Activated naive CD4-positive, alpha-beta T cell treated with anti-CD3 and anti-CD28 coated beads, Interleukin-2, amount 50 U/mL, for 72 hours (primary cell): ENCODE results near the gene MLIP. TPM values are rescaled to one million over a fixed set of nuclear protein-coding genes. Genes with fewer than 3 reads are reported as not detected.

Source experiments
- ATAC-seq, 2 donors: fragments of 150-1000 bp; cut with Tn5 transposase; 2 replicates each; pipeline ENCODE4 v1.10.0; 2021; ENCODE audit warnings: mild to moderate bottlenecking in 2 of 2, moderate library complexity in 2 of 2
- DNase-seq, 2 donors: peaks; one replicate each; pipeline ENCODE4 v3.0.0; 2021 to 2022; ENCODE audit warnings: low spot score in 2 of 2
- H3K27ac Mint-ChIP-seq, 2 donors: one replicate each; pipeline ENCODE4 v1.8.0; 2022; ENCODE audit warnings: mild to moderate bottlenecking in 2 of 2, mixed read lengths in 2 of 2
- H3K36me3 Mint-ChIP-seq, 2 donors: one replicate each; pipeline ENCODE4 v1.8.0; 2022; ENCODE audit warnings: mixed read lengths in 2 of 2
- H3K9me3 Mint-ChIP-seq, 2 donors: one replicate each; pipeline ENCODE4 v1.8.0; 2022; ENCODE audit warnings: mixed read lengths in 2 of 2
- total RNA-seq, 2 donors: library from RNA; stranded (reverse); gene quantifications; one replicate each; pipeline ENCODE4 v1.2.3, GENCODE V29; 2022

MLIP gene
- total RNA-seq, 2 donors from 2014 or later = not detected

- ATAC-seq (no peak), DNase-seq (no peak)
- Mint-ChIP-seq H3K27ac (no peak overlapping the region), H3K36me3 (no peaks in the 10 kb centered on the region), H3K9me3 (peaks cover 0 to 3% of the 10 kb centered on the region in 2 donors)
Measured at GRCh38 chr6:54267798-54268197, 156.6 kb downstream of the MLIP start.

GRCh38 chr6:54273214-54273820 lies 162.1 kb downstream of the MLIP start:
- Mint-ChIP-seq H3K36me3 (no peaks in the 10 kb centered on the region), H3K9me3 (peaks cover 13 to 14% of the 10 kb centered on the region in 2 donors), H3K27ac (no peak overlapping the region)
- no peak for ATAC-seq
- no peak for DNase-seq

- ATAC-seq (no peak), DNase-seq (no peak)
- no peak overlapping the region for H3K27ac Mint-ChIP-seq
- H3K9me3 Mint-ChIP-seq = peaks cover 13 to 21% of the 10 kb centered on the region in 2 donors
- no peaks in the 10 kb centered on the region for H3K36me3 Mint-ChIP-seq
Measured at GRCh38 chr6:54274383-54274782, 163.1 kb downstream of the MLIP start.

GRCh38 chr6:54282186-54282585 lies 170.9 kb downstream of the MLIP start:
- H3K27ac Mint-ChIP-seq = no peak overlapping the region
- ATAC-seq (no peak), DNase-seq (no peak)
- peaks cover 14 to 26% of the 10 kb centered on the region in 2 donors for H3K9me3 Mint-ChIP-seq
- no peaks in the 10 kb centered on the region for H3K36me3 Mint-ChIP-seq

- H3K27ac Mint-ChIP-seq = no peak overlapping the region
- H3K36me3 Mint-ChIP-seq = no peaks in the 10 kb centered on the region
- no peak for ATAC-seq
- peaks cover 13 to 21% of the 10 kb centered on the region in 2 donors for H3K9me3 Mint-ChIP-seq
- no peak for DNase-seq
Measured at GRCh38 chr6:54284161-54284860, 173.1 kb downstream of the MLIP start.

GRCh38 chr6:54285595-54285994 lies 174.4 kb downstream of the MLIP start:
- no peak overlapping the region for H3K27ac Mint-ChIP-seq
- no peak for DNase-seq
- no peaks in the 10 kb centered on the region for H3K36me3 Mint-ChIP-seq
- no peak for ATAC-seq
- peaks cover 13 to 21% of the 10 kb centered on the region in 2 donors for H3K9me3 Mint-ChIP-seq

GRCh38 chr6:54286141-54286540 lies 174.9 kb downstream of the MLIP start:
- H3K36me3 Mint-ChIP-seq = no peaks in the 10 kb centered on the region
- ATAC-seq = no peak
- peaks cover 14 to 21% of the 10 kb centered on the region in 2 donors for H3K9me3 Mint-ChIP-seq

GRCh38 chr6:54288474-54288873 lies 177.2 kb downstream of the MLIP start:
- ATAC-seq (no peak), DNase-seq (no peak)
- Mint-ChIP-seq H3K36me3 (no peaks in the 10 kb centered on the region), H3K9me3 (peaks cover 16 to 21% of the 10 kb centered on the region in 2 donors), H3K27ac (no peak overlapping the region)

More at GRCh38 chr6:54286141-54286540, 174.9 kb downstream of the MLIP start:
- H3K27ac Mint-ChIP-seq = no peak overlapping the region
- no peak for DNase-seq

GRCh38 chr6:54289426-54289825 lies 178.2 kb downstream of the MLIP start:
- peaks cover 15 to 21% of the 10 kb centered on the region in 2 donors for H3K9me3 Mint-ChIP-seq
- no peaks in the 10 kb centered on the region for H3K36me3 Mint-ChIP-seq
- ATAC-seq (no peak), DNase-seq (no peak)
- H3K27ac Mint-ChIP-seq = no peak overlapping the region

GRCh38 chr6:54291146-54291545 lies 179.9 kb downstream of the MLIP start:
- peaks cover 20 to 22% of the 10 kb centered on the region in 2 donors for H3K9me3 Mint-ChIP-seq
- no peak overlapping the region for H3K27ac Mint-ChIP-seq
- no peaks in the 10 kb centered on the region for H3K36me3 Mint-ChIP-seq
- peak in 1 of 2 donors; percentile 64 for ATAC-seq
- DNase-seq = no peak

GRCh38 chr6:54291738-54292137 lies 180.5 kb downstream of the MLIP start:
- ATAC-seq (peak in 1 of 2 donors; percentile 91), DNase-seq (no peak)
- Mint-ChIP-seq H3K36me3 (no peaks in the 10 kb centered on the region), H3K9me3 (peaks cover 20 to 24% of the 10 kb centered on the region in 2 donors), H3K27ac (no peak overlapping the region)

GRCh38 chr6:54294965-54295532 lies 183.8 kb downstream of the MLIP start:
- ATAC-seq (no peak), DNase-seq (no peak)
- no peak overlapping the region for H3K27ac Mint-ChIP-seq
- H3K36me3 Mint-ChIP-seq = no peaks in the 10 kb centered on the region
- H3K9me3 Mint-ChIP-seq = peaks cover 16 to 17% of the 10 kb centered on the region in 2 donors

GRCh38 chr6:54299542-54300269 lies 188.5 kb downstream of the MLIP start:
- H3K9me3 Mint-ChIP-seq = peaks cover 7 to 10% of the 10 kb centered on the region in 2 donors

GRCh38 chr6:54301770-54302169 lies 190.5 kb downstream of the MLIP start:
- no peaks in the 10 kb centered on the region for H3K36me3 Mint-ChIP-seq
- no peak for DNase-seq
- H3K9me3 Mint-ChIP-seq = peaks cover 4% of the 10 kb centered on the region in 2 donors
- ATAC-seq = no peak
- H3K27ac Mint-ChIP-seq = no peak overlapping the region

More at GRCh38 chr6:54299542-54300269, 188.5 kb downstream of the MLIP start:
- DNase-seq (no peak), ATAC-seq (no peak)
- Mint-ChIP-seq H3K27ac (no peak overlapping the region), H3K36me3 (no peaks in the 10 kb centered on the region)

- H3K36me3 Mint-ChIP-seq = no peaks in the 10 kb centered on the region
- ATAC-seq = no peak
- no peak overlapping the region for H3K27ac Mint-ChIP-seq
- H3K9me3 Mint-ChIP-seq = peaks cover 13 to 15% of the 10 kb centered on the region in 2 donors
- no peak for DNase-seq
Measured at GRCh38 chr6:54307439-54307910, 196.2 kb downstream of the MLIP start.

GRCh38 chr6:54308289-54308985 lies 197.2 kb downstream of the MLIP start, which contains the start of gene TINAG:
TSS of gene TINAG (plus strand) at chr6:54308441. CDS start at chr6:54308551, 110 bp downstream.
- ATAC-seq (no peak), DNase-seq (no peak)
- Mint-ChIP-seq H3K9me3 (peaks cover 13 to 15% of the 10 kb centered on the region in 2 donors), H3K36me3 (no peaks in the 10 kb centered on the region), H3K27ac (no peak within 1 kb of the TSS)
